SU-DHL-6 (cell line): ENCODE data around the gene ACTRT1.

Experiments used
- H2AFZ ChIP-seq: fragments of 200-600 bp; sonication (generic); 2 replicates; pipeline ENCODE4 v1.6.1; 2014; ENCODE audit warnings: low read depth, mild to moderate bottlenecking, moderate library complexity, mixed read lengths, antibody characterized with exemption, low read length; ENCODE audit not compliant: severe bottlenecking
- H3F3A ChIP-seq: fragments of 200-600 bp; shearing (Covaris generic); 2 replicates; pipeline ENCODE4 v1.6.0; 2016; ENCODE audit warnings: antibody characterized with exemption, mild to moderate bottlenecking; ENCODE audit not compliant: insufficient read depth
- H3K27ac ChIP-seq: fragments of 200-600 bp; sonication (generic); 2 replicates; pipeline ENCODE4 v1.5.1; 2016; ENCODE audit warnings: low read depth, mild to moderate bottlenecking, low read length, moderate library complexity, mixed read lengths
- H3K27me3 ChIP-seq: fragments of 200-600 bp; sonication (generic), shearing (Covaris generic); 2 replicates; pipeline ENCODE4 v1.6.0; 2014; ENCODE audit warnings: mild to moderate bottlenecking, low read length
- H3K36me3 ChIP-seq: fragments of 200-600 bp; sonication (generic); 2 replicates; pipeline ENCODE4 v1.6.1; 2014; ENCODE audit warnings: mild to moderate bottlenecking, low read length, mixed read lengths
- H3K4me2 ChIP-seq: fragments of 300-600, 200-600 bp; shearing (Covaris generic), sonication (generic); 2 replicates; pipeline ENCODE4 v1.6.0; 2014; ENCODE audit warnings: low read length, low read depth, mild to moderate bottlenecking; ENCODE audit not compliant: poor library complexity, severe bottlenecking
- H3K4me3 ChIP-seq: fragments of 200-600 bp; sonication (generic); 2 replicates; pipeline ENCODE4 v1.5.1; 2014; ENCODE audit warnings: antibody characterized with exemption, low read length, mild to moderate bottlenecking, mixed read lengths; ENCODE audit not compliant: insufficient read depth, poor library complexity, severe bottlenecking
- H3K79me2 ChIP-seq: fragments of 200-600 bp; sonication (generic); 2 replicates; pipeline ENCODE4 v1.6.1; 2014; ENCODE audit warnings: mild to moderate bottlenecking, low read length, moderate library complexity; ENCODE audit not compliant: insufficient read depth
- H3K9ac ChIP-seq: fragments of 200-600 bp; sonication (generic); 2 replicates; pipeline ENCODE4 v1.7.0; 2014; ENCODE audit warnings: mild to moderate bottlenecking, low read length
- H3K9me2 ChIP-seq: fragments of 200-600 bp; sonication (generic); replicated peaks from 2 replicates; pipeline ENCODE4 v1.6.1; 2014; ENCODE audit warnings: low read length; ENCODE audit not compliant: insufficient read depth
- H3K9me3 ChIP-seq: fragments of 200-600 bp; sonication (generic); 2 replicates; pipeline ENCODE4 v1.6.1; 2014; ENCODE audit warnings: low read length, mixed read lengths; ENCODE audit not compliant: insufficient read depth
- H4K20me1 ChIP-seq: fragments of 200-600 bp; sonication (generic); 2 replicates; pipeline ENCODE4 v1.6.1; 2014; ENCODE audit warnings: low read depth, mild to moderate bottlenecking, antibody characterized with exemption, low read length, moderate library complexity, mixed read lengths
- CTCF ChIP-seq: fragments of 200-600 bp; sonication (generic); IDR thresholded peaks from one replicate; pipeline ENCODE4 v1.5.1; 2017; ENCODE audit warnings: antibody characterized with exemption, mild to moderate bottlenecking, low read length, moderate library complexity; ENCODE audit not compliant: insufficient read depth, poor library complexity, severe bottlenecking
- EZH2phosphoT487 ChIP-seq: fragments of 200-600 bp; sonication (generic), shearing (Covaris generic); conservative IDR thresholded peaks from 2 replicates; pipeline ENCODE4 v1.6.1; 2018; ENCODE audit warnings: mild to moderate bottlenecking, antibody characterized with exemption, low read length, moderate library complexity, mixed read lengths

Gene ACTRT1

GRCh38 chrX:128052303-128052702, at the start of gene ACTRT1:
Gene ACTRT1 (minus strand): TSS chrX:128052403. CDS start chrX:128052206, 197 bp downstream.
- Histone ChIP-seq H3K27ac (no peak within 1 kb of the TSS), H3K9ac (no peak within 1 kb of the TSS)
- no peak for TF ChIP-seq CTCF
- TF ChIP-seq EZH2phosphoT487 = no peak

GRCh38 chrX:128078545-128078944, 26.3 kb upstream of the ACTRT1 start:
- Histone ChIP-seq H3K4me3 (no peak overlapping the region), H3K9me3 (no peaks in the 10 kb centered on the region), H4K20me1 (no peaks in the 10 kb centered on the region), H2AFZ (no peak overlapping the region), H3K36me3 (no peaks in the 10 kb centered on the region), H3K79me2 (no peaks in the 10 kb centered on the region), H3F3A (no peaks in the 10 kb centered on the region), H3K9me2 (no peaks in the 10 kb centered on the region), H3K27me3 (no peaks in the 10 kb centered on the region), H3K4me2 (no peak overlapping the region), H3K9ac (no peak overlapping the region), H3K27ac (no peak overlapping the region)
- TF ChIP-seq EZH2phosphoT487 = no peak
- no peak for TF ChIP-seq CTCF

More at GRCh38 chrX:128052303-128052702, at the start of gene ACTRT1:
- Histone ChIP-seq H3K4me2 (no peak within 1 kb of the TSS), H4K20me1 (no peaks in the 10 kb centered on the region), H2AFZ (no peak within 1 kb of the TSS), H3K27me3 (no peaks in the 10 kb centered on the region), H3K9me3 (no peaks in the 10 kb centered on the region), H3K4me3 (no peak within 1 kb of the TSS), H3K9me2 (no peaks in the 10 kb centered on the region), H3K79me2 (no peaks in the 10 kb centered on the region), H3K36me3 (no peaks in the 10 kb centered on the region), H3F3A (no peaks in the 10 kb centered on the region)

- H3K4me3 ChIP-seq = no peak overlapping the region
- no peaks in the 10 kb centered on the region for H3K36me3 ChIP-seq
- H3K9me3 ChIP-seq = no peaks in the 10 kb centered on the region
- H4K20me1 ChIP-seq = no peaks in the 10 kb centered on the region
- no peak overlapping the region for H3K27ac ChIP-seq
- TF ChIP-seq CTCF = no peak
- TF ChIP-seq EZH2phosphoT487 = no peak
- H3K79me2 ChIP-seq = no peaks in the 10 kb centered on the region
- H3K27me3 ChIP-seq = no peaks in the 10 kb centered on the region
- H3K4me2 ChIP-seq = no peak overlapping the region
- no peaks in the 10 kb centered on the region for H3F3A ChIP-seq
- H3K9ac ChIP-seq = no peak overlapping the region
- H3K9me2 ChIP-seq = no peaks in the 10 kb centered on the region
- H2AFZ ChIP-seq = no peak overlapping the region
These were observed 5.2 kb upstream of the ACTRT1 start for GRCh38 chrX:128057421-128057820.
